Measurements from ENCODE around the gene GFRA3.

Gene GFRA3

GRCh38 chr5:138233280-138233679 is 41.1 kb downstream of the GFRA3 start:
- TF ChIP-seq CSRNP3 (CRISPR knock-in tag; IDR thresholded peaks at IDR 0.05) = no peak
- no peak for TF ChIP-seq TOX (CRISPR knock-in tag; IDR thresholded peaks at IDR 0.05; ENCODE audit: borderline replicate concordance)
- TF ChIP-seq, protein P1, sequence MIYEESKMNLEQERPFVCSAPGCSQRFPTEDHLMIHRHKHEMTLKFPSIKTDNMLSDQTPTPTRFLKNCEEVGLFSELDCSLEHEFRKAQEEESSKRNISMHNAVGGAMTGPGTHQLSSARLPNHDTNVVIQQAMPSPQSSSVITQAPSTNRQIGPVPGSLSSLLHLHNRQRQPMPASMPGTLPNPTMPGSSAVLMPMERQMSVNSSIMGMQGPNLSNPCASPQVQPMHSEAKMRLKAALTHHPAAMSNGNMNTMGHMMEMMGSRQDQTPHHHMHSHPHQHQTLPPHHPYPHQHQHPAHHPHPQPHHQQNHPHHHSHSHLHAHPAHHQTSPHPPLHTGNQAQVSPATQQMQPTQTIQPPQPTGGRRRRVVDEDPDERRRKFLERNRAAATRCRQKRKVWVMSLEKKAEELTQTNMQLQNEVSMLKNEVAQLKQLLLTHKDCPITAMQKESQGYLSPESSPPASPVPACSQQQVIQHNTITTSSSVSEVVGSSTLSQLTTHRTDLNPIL (CRISPR knock-in tag; IDR thresholded peaks at IDR 0.05; ENCODE audit: low read depth) = no peak
- TF ChIP-seq ZNF8 (CRISPR knock-in tag; IDR thresholded peaks at IDR 0.05) = no peak
- TF ChIP-seq BACH2 (CRISPR knock-in tag; IDR thresholded peaks at IDR 0.05; ENCODE audit: borderline replicate concordance) = no peak
- no peak for TF ChIP-seq TCF4 (CRISPR knock-in tag; IDR thresholded peaks at IDR 0.05; ENCODE audit: borderline replicate concordance)
- TF ChIP-seq PPARA (CRISPR knock-in tag; IDR thresholded peaks at IDR 0.05; ENCODE audit: borderline replicate concordance) = no peak
- TF ChIP-seq RARB (CRISPR knock-in tag; IDR thresholded peaks at IDR 0.05) = no peak
- no peak for TF ChIP-seq ZFP3 (CRISPR knock-in tag; IDR thresholded peaks at IDR 0.05)
- no peak for TF ChIP-seq TSHZ2 (CRISPR knock-in tag; IDR thresholded peaks at IDR 0.05)
- TF ChIP-seq OSR1 (CRISPR knock-in tag; IDR thresholded peaks at IDR 0.05) = no peak
- no peak for TF ChIP-seq ZFP30 (CRISPR knock-in tag; IDR thresholded peaks at IDR 0.05)
- TF ChIP-seq, protein P2, sequence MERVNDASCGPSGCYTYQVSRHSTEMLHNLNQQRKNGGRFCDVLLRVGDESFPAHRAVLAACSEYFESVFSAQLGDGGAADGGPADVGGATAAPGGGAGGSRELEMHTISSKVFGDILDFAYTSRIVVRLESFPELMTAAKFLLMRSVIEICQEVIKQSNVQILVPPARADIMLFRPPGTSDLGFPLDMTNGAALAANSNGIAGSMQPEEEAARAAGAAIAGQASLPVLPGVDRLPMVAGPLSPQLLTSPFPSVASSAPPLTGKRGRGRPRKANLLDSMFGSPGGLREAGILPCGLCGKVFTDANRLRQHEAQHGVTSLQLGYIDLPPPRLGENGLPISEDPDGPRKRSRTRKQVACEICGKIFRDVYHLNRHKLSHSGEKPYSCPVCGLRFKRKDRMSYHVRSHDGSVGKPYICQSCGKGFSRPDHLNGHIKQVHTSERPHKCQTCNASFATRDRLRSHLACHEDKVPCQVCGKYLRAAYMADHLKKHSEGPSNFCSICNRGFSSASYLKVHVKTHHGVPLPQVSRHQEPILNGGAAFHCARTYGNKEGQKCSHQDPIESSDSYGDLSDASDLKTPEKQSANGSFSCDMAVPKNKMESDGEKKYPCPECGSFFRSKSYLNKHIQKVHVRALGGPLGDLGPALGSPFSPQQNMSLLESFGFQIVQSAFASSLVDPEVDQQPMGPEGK (CRISPR knock-in tag; IDR thresholded peaks at IDR 0.05; ENCODE audit: borderline replicate concordance) = no peak
- TF ChIP-seq GLIS3 (CRISPR knock-in tag; IDR thresholded peaks at IDR 0.05) = no peak
- TF ChIP-seq ARNTL (CRISPR knock-in tag; IDR thresholded peaks at IDR 0.05; ENCODE audit: borderline replicate concordance, low read depth) = no peak
- no peak for TF ChIP-seq ZNF565 (CRISPR knock-in tag; conservative IDR thresholded peaks at IDR 0.05; ENCODE audit: low read depth)
- no peak for TF ChIP-seq POU6F1 (CRISPR knock-in tag; IDR thresholded peaks at IDR 0.05; ENCODE audit: borderline replicate concordance, low read depth)
- ATAC-seq = no peak

GRCh38 chr5:138230981-138231589 is 43.3 kb downstream of the GFRA3 start:
- ATAC-seq = no peak; the same call in 2 of the 3 replicates
- TF ChIP-seq ESRRG (CRISPR knock-in tag; IDR thresholded peaks at IDR 0.05) = no peak
- no peak for TF ChIP-seq CSRNP3 (CRISPR knock-in tag; IDR thresholded peaks at IDR 0.05)
- no peak for TF ChIP-seq RARB (CRISPR knock-in tag; IDR thresholded peaks at IDR 0.05)
- no peak for TF ChIP-seq SNAI2 (CRISPR knock-in tag; IDR thresholded peaks at IDR 0.05)
- TF ChIP-seq ZFP3 (CRISPR knock-in tag; IDR thresholded peaks at IDR 0.05) = no peak
- no peak for TF ChIP-seq ZNF70 (CRISPR knock-in tag; IDR thresholded peaks at IDR 0.05)
- TF ChIP-seq, protein P1 (CRISPR knock-in tag; IDR thresholded peaks at IDR 0.05; ENCODE audit: low read depth) = no peak
- no peak for TF ChIP-seq OSR1 (CRISPR knock-in tag; IDR thresholded peaks at IDR 0.05)
- no peak for TF ChIP-seq ZNF8 (CRISPR knock-in tag; IDR thresholded peaks at IDR 0.05)
- TF ChIP-seq TOX (CRISPR knock-in tag; IDR thresholded peaks at IDR 0.05; ENCODE audit: borderline replicate concordance) = no peak
- TF ChIP-seq TSHZ2 (CRISPR knock-in tag; IDR thresholded peaks at IDR 0.05) = no peak
- TF ChIP-seq, protein P2 (CRISPR knock-in tag; IDR thresholded peaks at IDR 0.05; ENCODE audit: borderline replicate concordance) = no peak
- TF ChIP-seq BACH2 (CRISPR knock-in tag; IDR thresholded peaks at IDR 0.05; ENCODE audit: borderline replicate concordance) = no peak

All from SK-N-SH treated with all-trans-retinoic acid at 6 μM for 48 hours (cell line).